ENCODE results near the gene SKI. TPM values are rescaled to one million over a fixed set of nuclear protein-coding genes. Genes with fewer than 3 reads are reported as not detected.

Gene SKI
- total RNA-seq, 2 experiments from 2014 or later = 4.7 to 11.7 TPM

- no TSS peak for BruUV-seq (replicated peaks)
- intact Hi-C loops (cut with micrococcal nuclease; ENCODE audit: unreplicated experiment) = no loop called here
- no peaks in the 10 kb centered on the region for H3K9me3 ChIP-seq (ENCODE audit: low read length)
- CTCF ChIA-PET (ENCODE audit: unreplicated experiment) = no interaction called here
- H3K79me2 ChIP-seq (ENCODE audit: insufficient read depth, low read depth, low read length) = no peaks in the 10 kb centered on the region
- no peaks in the 10 kb centered on the region for H4K20me1 ChIP-seq (ENCODE audit: insufficient read depth, low read length)
- DNase-seq (ENCODE audit: low spot score) = no peak
- H3K27ac ChIP-seq (ENCODE audit: low read depth, low read length, poor library complexity, severe bottlenecking) = no peak overlapping the region
- no peak for TF ChIP-seq EZH2phosphoT487 (IDR thresholded peaks at IDR 0.05; ENCODE audit: borderline replicate concordance, low read depth, low read length)
- TF ChIP-seq CTCF (conservative IDR thresholded peaks at IDR 0.05; ENCODE audit: low read length) = no peak
- no peaks in the 10 kb centered on the region for H3K9me2 ChIP-seq (ENCODE audit: insufficient read depth, low read length)
- no peaks in the 10 kb centered on the region for H3K36me3 ChIP-seq (ENCODE audit: insufficient read depth, low read length)
- H3K4me3 ChIP-seq (ENCODE audit: low read depth, low read length, poor library complexity, severe bottlenecking) = peak overlapping the region; percentile 67
- peak overlapping the region; percentile 61 for H3K4me2 ChIP-seq (ENCODE audit: low read length)
- peaks cover 35% of the 10 kb centered on the region for H3K4me1 ChIP-seq (ENCODE audit: insufficient read depth, low read length, poor library complexity, severe bottlenecking)
- POLR2A ChIA-PET = interaction anchor here (0.6 kb wide), 1 partner anchor 27 kb away, joined by 3 read pairs; no protein-coding TSS in a partner anchor
- no peak overlapping the region for H2AFZ ChIP-seq (ENCODE audit: low read length)
These were observed 34.4 kb upstream of the SKI start for GRCh38 chr1:2193514-2194281.

- no TSS peak for BruUV-seq (replicated peaks)
- CTCF ChIA-PET (ENCODE audit: unreplicated experiment) = interaction anchor here (0.7 kb wide), 4 partner anchors 10 to 188 kb away, joined by 3 to 5 read pairs (median 4); no protein-coding TSS in a partner anchor
- H2AFZ ChIP-seq (ENCODE audit: low read length) = peak within 1 kb of the TSS; percentile 47
- no peaks in the 10 kb centered on the region for H3K9me3 ChIP-seq (ENCODE audit: low read length)
- H3K4me2 ChIP-seq (ENCODE audit: low read length) = peak within 1 kb of the TSS; percentile 79
- peak within 1 kb of the TSS; percentile 52 for H3K27ac ChIP-seq (ENCODE audit: low read depth, low read length, poor library complexity, severe bottlenecking)
- peaks cover 29% of the 10 kb centered on the region for H3K4me1 ChIP-seq (ENCODE audit: insufficient read depth, low read length, poor library complexity, severe bottlenecking)
- DNase-seq (ENCODE audit: low spot score) = peak; percentile 82
- no peaks in the 10 kb centered on the region for H3K36me3 ChIP-seq (ENCODE audit: insufficient read depth, low read length)
- intact Hi-C loops (cut with micrococcal nuclease; ENCODE audit: unreplicated experiment) = no loop called here
- H3K4me3 ChIP-seq (ENCODE audit: low read depth, low read length, poor library complexity, severe bottlenecking) = peak within 1 kb of the TSS; percentile 67
- no peaks in the 10 kb centered on the region for H3K79me2 ChIP-seq (ENCODE audit: insufficient read depth, low read depth, low read length)
- H3K9me2 ChIP-seq (ENCODE audit: insufficient read depth, low read length) = no peaks in the 10 kb centered on the region
- TF ChIP-seq CTCF (conservative IDR thresholded peaks at IDR 0.05; ENCODE audit: low read length) = no peak
- TF ChIP-seq EZH2phosphoT487 (IDR thresholded peaks at IDR 0.05; ENCODE audit: borderline replicate concordance, low read depth, low read length) = no peak
- POLR2A ChIA-PET = interaction anchor here (0.6 to 0.9 kb wide), 2 partner anchors 10 to 27 kb away, joined by 3 read pairs; no protein-coding TSS in a partner anchor
- H4K20me1 ChIP-seq (ENCODE audit: insufficient read depth, low read length) = no peaks in the 10 kb centered on the region
These were observed 33.7 kb upstream of the SKI start, which contains the start of gene FAAP20 for GRCh38 chr1:2194319-2194897. Gene FAAP20 (minus strand): TSS chr1:2194772. CDS start chr1:2194749, 23 bp downstream.

Data from OCI-LY7 (cell line).